Choroid plexus epithelial cell (primary cell): Measurements from ENCODE around the gene MAPKAP1.

ENCODE experiments used
- DNase-seq: peaks from one replicate; pipeline ENCODE4 v3.0.0-alpha.2; 2010; ENCODE audit warnings: low read depth
- H3K4me3 ChIP-seq: 2 replicates; pipeline ENCODE4 v1.5.1; 2011; ENCODE audit warnings: low read depth, mild to moderate bottlenecking, control low read depth, low read length, moderate library complexity
- TF ChIP-seq, protein P1 (sequence below): conservative IDR thresholded peaks from 2 replicates; pipeline ENCODE4 v1.5.1; 2011; ENCODE audit warnings: low read depth, mild to moderate bottlenecking, control low read depth, inconsistent platforms, low read length, moderate library complexity

The MAPKAP1 gene

DNA sequence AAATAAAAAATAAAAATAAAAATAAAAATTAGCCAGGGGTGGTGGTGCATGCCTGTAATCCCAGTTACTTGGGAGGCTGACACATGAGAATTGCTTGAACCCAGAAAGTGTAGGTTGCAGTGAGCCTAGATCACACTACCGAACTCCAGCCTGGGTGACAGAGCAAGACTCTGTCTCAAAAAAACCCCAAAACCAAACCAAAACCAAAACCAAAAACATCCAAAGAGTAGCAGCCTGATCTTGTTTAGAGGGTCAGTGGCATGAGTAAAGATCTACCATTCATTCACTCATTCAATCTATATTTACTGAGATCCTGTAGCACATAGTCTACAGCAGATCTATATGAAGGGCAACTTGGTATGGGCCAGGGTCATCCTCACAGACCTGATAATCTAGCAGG is 202.4 kb downstream of the MAPKAP1 start:
- TF ChIP-seq, protein P1, sequence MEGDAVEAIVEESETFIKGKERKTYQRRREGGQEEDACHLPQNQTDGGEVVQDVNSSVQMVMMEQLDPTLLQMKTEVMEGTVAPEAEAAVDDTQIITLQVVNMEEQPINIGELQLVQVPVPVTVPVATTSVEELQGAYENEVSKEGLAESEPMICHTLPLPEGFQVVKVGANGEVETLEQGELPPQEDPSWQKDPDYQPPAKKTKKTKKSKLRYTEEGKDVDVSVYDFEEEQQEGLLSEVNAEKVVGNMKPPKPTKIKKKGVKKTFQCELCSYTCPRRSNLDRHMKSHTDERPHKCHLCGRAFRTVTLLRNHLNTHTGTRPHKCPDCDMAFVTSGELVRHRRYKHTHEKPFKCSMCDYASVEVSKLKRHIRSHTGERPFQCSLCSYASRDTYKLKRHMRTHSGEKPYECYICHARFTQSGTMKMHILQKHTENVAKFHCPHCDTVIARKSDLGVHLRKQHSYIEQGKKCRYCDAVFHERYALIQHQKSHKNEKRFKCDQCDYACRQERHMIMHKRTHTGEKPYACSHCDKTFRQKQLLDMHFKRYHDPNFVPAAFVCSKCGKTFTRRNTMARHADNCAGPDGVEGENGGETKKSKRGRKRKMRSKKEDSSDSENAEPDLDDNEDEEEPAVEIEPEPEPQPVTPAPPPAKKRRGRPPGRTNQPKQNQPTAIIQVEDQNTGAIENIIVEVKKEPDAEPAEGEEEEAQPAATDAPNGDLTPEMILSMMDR, result no peak
- no peak for DNase-seq
- H3K4me3 ChIP-seq, result no peak overlapping the region

DNA sequence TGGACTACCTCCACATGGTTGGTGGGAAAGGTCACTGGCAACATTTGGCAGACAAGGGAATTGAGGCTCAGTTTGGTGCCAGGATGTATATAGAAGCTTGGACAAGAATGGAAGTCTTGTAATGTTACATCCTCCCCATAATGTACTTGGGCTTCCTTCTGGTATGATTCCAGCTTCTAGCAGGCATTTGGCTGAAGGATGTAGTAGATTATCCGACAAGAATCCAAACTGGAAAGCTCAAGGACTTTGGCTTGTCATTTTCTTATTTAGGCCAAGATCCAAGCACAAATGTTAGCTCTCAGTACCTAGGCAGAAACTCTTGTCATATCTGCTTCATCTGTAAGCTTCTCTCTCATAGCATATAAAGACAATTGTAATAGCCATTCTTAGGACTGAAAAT is 209.1 kb downstream of the MAPKAP1 start:
- no peak for DNase-seq
- H3K4me3 ChIP-seq, result no peak overlapping the region
- TF ChIP-seq, protein P1, result no peak

DNA sequence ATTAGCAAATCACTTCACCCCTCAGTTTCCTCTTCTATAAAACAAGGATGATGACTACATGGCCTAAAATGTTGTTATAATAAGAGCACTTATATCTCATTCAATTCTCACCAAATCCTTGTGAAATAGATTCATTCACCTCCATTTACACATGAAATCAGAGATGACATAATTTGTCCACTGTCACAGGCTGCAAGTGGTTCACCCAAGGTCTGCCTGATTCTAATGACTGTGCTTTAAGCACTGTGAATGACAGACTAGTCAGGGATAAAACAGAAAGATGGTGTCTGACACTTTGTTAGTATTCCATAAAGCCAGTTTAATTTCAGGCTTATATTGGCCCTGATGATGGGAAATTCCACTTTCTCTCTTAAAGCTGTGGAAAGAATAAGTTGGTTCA is 209.5 kb downstream of the MAPKAP1 start:
- H3K4me3 ChIP-seq, result no peak overlapping the region
- TF ChIP-seq, protein P1, result no peak
- DNase-seq, result no peak

DNA sequence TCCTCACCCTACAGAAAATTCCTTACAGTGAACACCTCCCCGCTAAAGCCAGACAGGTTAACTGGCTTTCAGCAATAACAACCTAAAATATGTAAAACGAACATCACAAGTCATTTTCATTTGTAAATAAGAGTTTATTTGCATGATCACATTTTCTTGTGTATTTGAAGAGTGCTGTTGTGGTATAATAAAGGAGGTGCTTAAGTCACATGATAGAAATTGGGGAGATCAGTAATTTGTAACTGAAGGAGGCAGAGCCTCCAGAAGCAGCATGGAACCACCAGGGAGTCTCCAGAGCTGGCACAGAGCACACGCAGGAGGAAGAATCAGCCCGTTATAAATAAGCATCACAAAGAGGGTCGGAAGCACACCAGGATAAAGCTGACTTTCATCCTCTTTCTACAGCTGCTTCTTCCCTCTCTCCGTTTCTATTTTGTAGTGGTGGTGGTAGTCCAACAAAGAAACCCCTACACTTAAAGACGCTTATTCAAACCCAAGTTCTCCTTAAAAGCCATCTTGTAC is 210.6 kb downstream of the MAPKAP1 start:
- TF ChIP-seq, protein P1, result no peak
- no peak for DNase-seq
- no peak overlapping the region for H3K4me3 ChIP-seq

DNA sequence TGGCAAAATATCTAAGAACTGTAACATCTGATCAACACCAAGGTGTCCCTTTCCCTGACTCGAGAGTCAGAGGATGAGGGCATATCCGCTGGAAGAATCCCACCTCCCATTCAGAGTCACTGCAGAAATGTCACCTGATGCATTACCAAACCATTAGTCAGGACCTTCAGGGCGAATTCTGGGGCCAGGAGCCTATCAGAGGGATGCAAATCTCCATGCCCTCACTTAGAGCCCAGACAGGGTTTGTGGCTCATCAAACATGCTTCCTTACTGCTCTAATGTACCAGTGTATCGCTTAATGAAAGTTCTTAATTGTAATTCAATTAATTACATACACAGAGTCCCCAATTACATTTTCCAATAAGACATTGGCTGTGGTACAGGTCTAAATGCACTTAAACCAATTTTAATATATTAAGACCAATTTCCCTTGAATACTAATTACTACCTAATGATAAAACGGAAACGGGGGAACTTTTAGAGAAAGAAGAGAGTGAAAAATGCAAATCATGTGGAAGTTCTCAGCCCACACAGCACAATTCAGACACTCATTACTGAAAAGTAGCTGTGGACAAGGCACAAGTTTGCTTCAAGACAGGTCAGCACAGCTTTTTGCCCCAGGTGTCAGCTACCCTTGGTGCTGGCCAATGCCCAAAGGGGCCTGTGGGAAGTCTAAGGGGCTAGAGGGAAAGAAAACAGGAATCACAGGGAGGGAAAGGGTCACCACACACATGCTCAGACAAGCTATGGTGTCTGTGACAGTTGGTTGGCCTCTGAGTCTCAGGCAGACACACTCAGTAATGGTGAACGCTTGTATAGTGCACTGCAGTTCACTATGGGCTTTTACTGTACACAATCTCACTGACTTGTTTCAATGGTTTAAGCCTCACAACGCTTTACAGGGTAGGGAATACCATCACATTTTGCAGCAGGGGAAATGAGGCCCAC is 211.6 kb downstream of the MAPKAP1 start:
- TF ChIP-seq, protein P1, result no peak
- no peak overlapping the region for H3K4me3 ChIP-seq
- DNase-seq, result no peak

DNA sequence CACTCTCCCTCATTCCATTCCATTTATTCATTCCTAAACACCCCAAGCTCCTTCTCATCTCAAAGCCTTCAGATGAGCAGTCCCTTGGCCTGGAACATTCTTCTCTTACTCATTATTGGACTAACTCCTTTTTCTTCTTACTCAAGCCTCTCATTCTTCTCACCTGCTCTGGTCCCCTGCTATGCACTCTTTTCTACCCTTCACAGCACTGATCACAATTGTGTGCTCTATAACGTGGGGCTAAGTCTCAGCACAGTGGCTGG is 212.4 kb downstream of the MAPKAP1 start:
- H3K4me3 ChIP-seq, result no peak overlapping the region
- TF ChIP-seq, protein P1, result no peak
- peak; percentile 46 for DNase-seq
